Amniotic epithelial cell (primary cell): ENCODE results near the gene KRTCAP2.
"Not testable (repeated sequence)": the region's sequence is repeated elsewhere in the genome, so short reads cannot be mapped to it uniquely, and the experiment has no call there.

Experiments
- DNase-seq: peaks from one replicate; pipeline ENCODE4 v3.0.0-alpha.2; 2010; ENCODE audit warnings: low read depth

Gene KRTCAP2

DNA sequence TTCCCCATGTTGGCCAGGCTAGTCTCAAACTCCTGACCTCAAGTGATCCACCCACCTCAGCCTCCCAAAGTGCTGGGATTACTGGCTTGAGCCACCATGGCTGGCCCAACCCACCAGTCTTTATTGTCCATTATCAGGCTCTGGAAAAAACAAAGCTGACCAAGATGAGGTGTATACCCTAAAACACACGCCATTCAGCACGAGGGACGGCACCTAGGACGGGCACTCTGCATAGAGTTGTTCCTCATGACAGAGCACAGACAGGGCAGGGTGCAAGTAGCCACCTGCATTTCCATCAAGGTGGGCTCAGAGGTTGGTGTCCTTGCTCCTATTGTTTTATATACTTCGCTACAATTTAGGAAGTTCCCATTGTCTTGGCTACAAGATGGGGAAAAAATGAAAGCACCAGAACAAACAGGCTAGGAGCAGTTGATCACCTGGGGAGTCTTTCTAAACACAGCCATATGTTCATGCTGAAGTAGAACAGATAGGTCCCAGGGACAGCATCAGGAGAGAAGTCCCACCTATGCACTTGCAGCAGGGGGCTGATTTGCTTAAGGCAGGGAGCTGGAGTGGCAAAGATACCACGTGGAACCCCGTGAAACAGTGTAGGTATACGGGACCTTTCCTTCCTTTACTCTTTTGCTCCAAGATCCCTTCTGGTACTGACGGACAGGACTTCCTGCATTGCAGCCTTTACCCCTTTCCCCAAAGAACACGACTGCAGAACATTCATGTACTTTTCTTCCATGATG is 4.5 kb downstream of the KRTCAP2 start:
- DNase-seq: no peak

DNA sequence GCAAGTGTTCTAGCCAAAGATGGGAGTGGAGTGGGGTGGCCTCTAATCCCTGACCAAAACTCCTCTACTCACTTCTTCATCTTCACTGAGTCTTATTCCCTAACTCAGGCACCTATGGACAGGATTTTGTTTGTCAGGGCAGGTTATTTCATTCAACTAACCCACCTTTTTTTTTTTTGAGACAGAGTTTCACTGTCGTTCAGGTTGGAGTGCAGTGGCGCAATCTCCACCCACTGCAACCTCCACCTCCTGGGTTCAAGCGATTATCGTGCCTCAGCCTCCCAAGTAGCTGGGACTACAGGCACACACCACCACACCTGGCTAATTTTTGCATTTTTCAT is 5.0 kb downstream of the KRTCAP2 start:
- not testable (repeated sequence) for DNase-seq

DNA sequence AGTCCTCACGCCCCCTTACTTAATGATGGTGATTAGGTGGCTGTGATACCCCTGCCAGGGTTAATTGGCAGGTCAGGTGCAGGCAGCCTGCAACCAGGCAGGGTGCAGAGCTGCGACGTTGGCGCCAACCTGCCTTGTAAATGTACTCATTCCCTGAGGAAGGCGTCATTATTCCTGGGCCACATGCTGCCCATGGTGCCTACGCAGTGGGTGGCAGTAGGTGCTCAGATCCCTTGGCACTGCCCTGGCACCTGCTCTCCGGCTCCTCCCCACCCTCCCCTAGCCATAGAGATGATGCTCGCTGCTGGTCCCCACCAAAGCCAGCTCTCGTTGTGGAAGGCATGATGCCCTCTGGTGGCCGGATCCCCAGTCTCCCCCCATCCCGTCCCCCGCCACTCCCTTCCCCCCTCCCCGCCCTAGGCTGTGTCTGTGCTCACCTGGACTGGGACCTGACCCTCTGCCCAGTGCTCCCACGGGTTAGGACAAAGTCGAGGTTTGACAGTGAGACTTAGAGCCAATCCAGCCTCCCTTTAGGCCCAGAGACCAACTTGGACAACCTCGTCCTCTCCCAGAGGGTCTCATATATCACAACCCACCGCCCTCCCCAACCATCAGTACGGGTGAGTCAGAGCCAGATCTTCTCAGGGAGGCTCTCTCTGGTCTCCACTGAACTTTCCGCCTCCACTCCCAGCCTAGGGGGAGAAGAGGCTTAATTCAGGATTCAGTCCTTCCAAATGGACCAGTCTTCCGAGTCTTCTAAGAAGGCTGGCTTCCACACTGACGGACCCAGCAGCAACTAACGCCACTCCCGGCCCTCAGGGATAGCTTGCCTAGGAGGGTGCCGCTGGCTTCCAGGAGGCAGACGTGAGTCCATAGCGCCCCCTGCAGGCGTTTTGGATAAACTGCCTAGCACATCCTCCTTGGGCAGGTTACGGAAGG is 5.7 kb downstream of the KRTCAP2 start:
- DNase-seq: peak; percentile 63

DNA sequence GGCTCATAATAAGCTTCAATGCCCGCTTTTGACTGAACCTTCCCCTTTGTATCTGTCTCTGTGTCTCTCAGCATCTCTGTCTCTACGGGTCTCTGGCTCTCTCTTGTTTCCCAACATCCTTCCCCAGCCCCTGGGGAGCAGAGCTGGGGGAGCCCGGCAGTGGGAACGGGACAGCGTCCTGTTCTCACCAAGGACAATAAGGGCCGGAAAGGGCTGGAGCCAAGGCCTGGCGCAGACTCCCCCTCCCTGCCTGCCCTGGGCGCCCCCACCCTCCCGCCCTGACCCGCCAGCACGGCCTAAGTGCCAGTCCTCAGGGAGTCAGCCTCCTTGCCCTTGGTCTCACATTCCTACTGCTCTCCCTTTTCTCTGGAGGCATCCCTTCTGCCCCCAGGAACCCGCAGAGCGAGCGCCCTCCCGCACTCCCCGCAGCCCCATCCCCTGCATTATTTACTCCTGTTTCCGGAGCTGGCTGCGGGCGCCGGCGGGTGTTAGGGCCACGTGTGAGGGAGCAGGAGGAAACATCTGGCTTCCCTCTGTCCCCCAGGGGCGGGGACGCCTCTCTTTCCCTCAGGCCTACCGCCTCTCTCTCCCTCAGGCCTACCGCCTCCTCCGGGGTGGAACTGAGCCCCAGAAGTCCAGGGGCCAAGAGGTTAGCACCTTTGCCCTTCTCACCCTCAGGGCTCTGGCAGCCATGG is 6.5 kb downstream of the KRTCAP2 start:
- DNase-seq: no peak

DNA sequence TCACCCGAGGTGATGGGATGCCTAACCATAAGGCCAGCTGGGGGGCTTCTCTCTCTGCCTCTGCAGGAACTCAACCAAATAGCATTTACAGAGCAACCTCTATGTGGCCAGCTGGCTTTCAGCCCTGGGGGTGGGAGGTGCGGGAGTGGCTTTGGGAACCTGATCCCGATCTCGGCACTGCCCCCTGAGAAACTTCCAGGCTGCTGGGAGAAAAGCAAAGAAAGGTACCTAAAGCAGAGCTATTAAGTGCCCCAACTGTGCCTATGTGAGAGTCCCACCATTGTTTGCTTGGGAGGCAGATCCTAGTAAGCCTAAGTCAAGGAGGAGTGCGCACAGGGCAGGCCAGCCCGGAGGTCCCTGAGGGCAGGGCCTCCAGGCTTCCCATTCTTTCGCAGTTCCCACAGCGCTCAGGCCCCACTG is 7.0 kb downstream of the KRTCAP2 start:
- DNase-seq: no peak

DNA sequence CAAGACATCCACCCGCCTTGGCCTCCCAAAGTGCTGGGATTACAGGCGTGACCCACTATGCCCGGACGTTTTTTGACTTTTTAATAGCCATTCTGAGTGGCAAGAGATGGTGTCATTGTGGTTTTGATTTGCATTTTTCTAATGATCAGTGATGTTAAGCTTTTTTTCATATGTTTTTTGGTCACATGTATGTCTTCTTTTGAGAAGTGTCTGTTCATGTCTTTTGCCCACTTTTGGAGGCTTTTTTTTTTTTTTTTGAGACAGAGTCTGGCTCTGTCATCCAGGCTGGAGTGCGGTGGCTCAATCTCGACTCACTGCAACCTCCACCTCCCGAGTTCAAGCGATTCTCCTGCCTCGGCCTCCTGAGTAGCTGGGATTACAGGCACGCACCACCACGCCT is 8.5 kb downstream of the KRTCAP2 start:
- not testable (repeated sequence) for DNase-seq

DNA sequence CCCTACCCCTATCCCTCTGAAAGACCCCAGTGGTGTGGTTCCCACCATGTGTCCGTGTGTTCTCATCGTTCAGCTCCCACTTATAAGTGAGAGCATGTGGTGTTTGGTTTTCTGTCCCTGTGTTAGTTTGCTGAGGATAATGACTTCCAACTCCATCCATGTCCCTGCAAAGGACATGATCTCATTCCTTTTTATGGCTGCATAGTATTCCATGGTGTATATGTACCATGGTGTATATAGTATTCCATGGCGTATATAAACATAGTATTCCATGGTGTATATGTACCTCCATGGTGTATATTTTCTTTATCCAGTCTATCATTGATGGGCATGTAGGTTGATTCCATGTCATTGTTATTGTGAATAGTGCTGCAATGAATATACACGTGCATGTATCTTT is 9.3 kb downstream of the KRTCAP2 start:
- DNase-seq: not testable (repeated sequence)

DNA sequence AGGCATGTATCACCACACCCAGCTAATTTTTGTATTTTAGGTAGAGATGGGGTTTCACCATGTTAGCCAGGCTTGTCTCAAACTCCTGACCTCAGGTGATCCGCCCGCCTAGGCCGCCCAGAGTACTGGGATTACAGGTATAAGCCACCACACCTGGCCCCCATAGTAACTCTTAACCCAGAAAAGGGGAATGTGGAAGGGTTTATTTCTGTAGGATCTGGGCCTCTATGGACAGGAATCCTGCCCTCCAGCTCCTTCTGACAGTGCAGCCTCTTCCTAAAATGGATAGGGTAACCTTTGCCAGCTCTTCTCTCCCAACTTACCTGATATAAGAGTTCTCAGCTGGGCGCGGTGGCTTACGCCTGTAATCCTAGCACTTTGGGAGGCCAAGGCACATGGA is 10.5 kb downstream of the KRTCAP2 start:
- not testable (repeated sequence) for DNase-seq

DNA sequence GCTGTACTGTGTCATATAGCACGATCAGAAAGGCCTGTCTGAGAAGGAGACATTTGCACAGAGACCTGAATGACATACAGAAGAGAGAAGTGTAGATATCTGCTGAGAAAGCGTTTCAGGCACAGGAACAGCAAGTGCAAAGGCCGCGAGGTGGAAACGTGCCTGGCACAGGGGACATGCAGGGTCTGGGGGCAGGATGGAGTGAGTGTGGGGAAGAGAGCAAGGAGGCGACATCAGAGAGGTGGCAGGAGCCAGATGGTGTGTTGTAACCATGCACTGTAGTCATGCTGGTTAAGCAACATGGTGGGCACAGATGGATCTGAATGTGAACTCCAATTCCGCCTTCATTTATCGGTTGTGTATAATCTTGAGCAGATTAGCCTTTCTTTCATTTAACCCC is 13.0 kb downstream of the KRTCAP2 start:
- no peak for DNase-seq

DNA sequence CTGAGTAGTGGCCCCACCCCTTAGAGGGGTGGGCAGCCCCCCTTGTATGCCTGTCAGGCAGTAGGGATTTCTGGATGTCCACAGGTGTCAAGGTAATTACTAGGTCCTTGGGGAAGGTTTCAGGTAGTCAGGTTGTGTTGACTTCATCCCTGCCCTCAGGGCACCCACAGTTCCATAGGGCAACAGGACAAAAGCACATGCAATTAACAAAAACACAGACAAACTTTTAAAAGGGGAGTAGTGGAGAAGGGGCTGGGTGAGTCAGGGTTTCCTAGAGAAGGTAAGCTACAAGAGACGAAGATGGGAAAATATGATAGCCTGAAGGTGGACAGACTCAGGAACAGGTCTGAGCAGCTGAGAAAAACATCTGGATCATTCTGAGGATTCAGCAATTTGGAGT is 14.1 kb downstream of the KRTCAP2 start:
- no peak for DNase-seq

DNA sequence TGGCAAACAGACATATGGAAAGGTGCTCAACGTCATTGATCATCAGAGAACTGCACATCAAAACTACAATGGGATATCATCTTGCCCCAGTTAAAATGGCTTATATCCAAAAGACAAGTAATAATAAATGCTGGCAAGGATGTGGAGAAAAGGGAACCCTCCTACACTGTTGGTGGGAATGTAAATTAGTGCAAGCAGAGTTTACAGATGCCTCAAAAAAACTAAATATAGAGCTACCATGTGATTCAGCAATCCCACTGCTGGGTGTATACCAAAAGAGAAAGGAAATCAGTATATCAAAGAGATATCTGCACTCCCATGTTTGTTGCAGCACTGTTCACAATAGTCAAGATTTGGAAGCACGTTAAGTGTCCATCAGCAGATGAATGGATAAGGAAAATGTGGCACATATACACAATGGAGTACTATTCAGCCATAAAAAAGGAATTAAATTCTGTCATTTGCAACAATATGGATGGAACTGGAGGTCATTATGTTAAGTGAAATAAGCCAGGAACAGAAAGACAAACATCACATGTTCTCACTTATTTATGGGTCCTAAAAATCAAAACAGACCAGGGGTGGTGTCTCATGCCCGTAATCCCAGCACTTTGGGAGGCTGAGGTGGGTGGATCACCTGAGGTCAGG is 17.0 kb downstream of the KRTCAP2 start:
- not testable (repeated sequence) for DNase-seq

DNA sequence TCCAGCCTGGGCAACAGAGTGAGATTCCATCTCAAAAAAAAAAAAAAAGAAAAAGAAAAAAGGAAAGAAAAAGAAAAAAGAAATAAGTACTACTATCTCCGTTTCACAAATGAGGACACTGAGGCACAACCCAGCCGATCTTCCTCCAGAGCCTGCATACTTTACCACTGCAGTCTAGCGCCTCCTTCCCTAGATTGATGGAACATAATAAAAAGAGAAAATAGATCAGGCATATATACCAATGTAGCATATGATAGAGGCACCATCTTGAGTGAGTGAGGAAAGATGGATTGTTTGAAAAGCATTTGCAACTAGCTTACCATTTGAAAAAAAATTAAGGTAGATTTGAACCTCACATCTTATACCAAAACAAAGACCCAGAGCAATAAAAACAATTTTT is 27.6 kb downstream of the KRTCAP2 start:
- no peak for DNase-seq

DNA sequence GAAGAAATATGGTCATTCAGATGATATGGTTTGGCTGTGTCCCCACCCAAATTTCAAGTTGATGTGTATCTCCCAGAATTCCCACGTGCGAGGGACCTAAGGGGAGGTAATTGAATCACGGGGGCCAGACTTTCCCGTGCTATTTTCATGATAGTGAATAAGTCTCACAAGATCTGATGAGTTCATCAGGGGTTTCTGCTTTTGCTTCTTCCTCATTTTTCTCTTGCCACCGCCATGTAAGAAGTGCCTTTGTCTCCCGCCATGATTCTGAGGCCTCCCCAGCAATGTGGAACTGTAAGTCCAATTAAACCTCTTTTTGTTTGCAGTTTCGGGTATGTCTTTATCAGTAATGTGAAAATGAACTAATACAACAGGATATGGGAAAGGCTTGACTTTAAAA is 31.4 kb downstream of the KRTCAP2 start:
- no peak for DNase-seq

DNA sequence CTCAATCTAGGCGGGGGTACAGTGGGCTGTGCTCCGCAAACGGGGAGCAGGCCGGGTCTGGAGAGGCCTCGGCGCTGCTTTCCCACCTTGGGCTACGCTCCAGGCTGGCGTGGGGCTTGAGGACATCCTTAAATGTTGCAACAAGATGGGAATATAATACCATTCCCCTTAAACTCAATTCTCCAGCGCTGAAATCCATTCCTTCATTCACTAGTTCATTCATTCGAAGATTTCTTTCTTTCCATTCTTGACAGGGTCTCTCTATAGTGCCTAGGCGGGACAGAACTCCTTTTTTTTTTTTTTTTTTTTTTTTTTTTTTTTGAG is 32.5 kb downstream of the KRTCAP2 start:
- DNase-seq: no peak

DNA sequence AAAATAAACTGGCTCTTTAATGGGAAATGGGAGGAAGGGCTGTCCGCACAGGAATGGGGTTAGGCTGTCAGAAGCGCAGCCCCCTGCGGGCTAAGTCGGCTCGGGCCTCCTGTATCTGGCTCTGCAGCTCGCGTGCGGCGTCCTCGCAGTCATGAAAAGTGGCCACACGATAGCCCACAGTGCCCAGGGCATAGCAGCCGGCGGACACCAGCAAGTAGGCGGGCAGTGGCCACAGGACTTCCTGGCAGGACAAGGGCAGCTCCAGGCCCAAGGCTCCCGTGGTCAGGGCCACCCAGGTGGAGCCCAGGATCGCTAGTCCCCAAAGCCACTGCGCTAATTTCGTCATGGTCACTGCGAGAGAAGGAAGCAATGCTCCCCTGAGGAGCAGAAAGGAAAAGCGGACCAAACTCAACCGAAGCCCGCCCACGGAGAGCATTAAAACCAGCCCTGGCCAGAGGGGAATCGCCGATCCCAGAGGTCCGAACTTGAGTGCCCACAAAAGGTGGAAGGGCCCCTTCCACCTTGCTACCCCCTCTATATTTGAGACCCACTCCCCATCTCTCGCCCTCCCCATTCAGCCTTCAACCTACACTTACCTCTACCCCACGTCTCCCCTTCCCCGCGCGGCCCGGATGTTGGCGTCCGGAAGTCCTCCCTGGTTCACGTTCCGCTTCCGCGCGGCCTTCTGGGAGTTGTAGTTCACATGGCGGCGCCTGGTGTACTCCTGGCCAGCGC is 33.0 kb downstream of the KRTCAP2 start, which contains the start of gene DPM3:
TSS of gene DPM3 (minus strand) at position 637 of the 735 bp plus-strand sequence. CDS start at position 346, 291 bp downstream.
- peak; percentile 72 for DNase-seq

DNA sequence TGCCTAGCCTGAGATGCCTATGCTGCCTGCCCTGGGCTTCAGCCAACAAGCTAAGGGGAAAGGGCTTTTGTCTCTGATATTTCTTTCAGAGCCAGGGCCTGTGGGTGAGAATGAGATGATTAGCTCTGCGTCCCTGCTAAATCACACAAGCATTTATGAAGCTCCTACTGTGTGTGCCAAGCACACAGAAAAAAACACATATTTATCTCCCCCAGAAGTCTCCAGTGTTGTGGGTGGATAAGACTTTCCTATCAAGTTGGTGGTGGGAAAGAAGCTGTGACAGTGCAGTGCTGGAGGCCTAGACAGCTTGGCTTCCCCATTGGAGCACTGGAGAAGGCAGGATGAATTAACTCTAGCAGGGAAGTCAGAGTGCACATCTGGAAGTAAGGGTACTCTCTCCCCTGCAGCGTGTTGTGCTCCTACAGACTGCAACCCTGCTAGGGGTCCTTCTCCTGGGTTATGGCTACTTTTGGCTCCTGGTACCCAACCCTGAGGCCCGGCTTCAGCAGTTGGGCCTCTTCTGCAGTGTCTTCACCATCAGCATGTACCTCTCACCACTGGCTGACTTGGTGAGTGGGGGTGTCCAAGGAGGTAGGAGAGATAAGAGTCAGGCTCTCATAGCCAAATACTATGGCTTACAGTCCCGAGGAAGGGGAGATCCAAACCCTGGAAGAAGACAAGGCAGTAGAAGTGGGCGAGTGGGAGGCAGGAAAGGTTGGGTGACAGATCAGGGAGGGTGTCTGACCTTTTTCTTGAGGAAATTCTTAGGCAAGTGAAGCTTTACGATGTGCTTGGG is 35.8 kb downstream of the KRTCAP2 start:
- no peak for DNase-seq

DNA sequence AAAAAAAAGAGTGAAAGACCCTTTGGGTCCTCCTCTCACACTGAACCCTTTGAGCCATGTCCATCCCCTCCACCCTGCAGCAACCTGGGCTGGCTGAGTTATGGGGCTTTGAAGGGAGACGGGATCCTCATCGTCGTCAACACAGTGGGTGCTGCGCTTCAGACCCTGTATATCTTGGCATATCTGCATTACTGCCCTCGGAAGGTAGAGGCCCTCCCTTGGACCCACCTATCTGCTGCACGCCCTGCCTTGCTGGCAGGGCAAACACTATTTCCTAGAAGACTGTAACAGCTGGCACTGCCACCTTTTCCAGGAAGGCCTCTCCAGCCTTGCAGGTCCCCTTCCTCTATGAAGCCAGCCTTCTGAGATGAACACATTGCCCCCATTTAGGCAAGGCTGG is 36.4 kb downstream of the KRTCAP2 start:
- DNase-seq: no peak

DNA sequence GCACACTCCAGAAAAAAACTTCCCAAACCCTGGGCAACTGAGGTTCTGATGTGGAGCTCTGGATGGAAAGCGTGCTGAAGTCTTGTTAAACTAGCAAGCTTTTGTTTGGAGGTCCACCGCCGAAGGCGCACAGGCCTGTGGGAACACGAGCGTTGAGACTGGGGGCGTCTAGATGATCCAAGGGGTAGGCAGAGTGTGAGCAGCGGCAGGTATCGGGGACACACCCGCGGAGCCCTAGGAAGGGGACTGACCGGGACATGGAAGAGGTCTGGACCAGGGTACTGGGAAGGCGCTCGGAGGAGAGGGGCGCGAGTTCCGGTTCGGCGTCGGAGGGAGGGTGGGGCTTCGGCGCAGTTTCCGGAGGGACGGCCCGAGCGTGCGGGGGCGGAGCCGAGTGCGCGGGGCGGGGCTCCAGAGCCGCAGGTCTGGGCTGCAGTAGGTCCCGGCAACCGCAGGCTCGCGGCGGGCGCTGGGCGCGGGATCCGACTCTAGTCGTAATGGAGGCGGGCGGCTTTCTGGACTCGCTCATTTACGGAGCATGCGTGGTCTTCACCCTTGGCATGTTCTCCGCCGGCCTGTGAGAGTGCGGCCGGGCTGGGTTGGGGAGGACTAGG is 37.6 kb downstream of the KRTCAP2 start, which contains the start of gene SLC50A1:
TSS of gene SLC50A1 (plus strand) at position 438 of the 614 bp plus-strand sequence. CDS start at position 498, 60 bp downstream.
- DNase-seq: peak; percentile 91

DNA sequence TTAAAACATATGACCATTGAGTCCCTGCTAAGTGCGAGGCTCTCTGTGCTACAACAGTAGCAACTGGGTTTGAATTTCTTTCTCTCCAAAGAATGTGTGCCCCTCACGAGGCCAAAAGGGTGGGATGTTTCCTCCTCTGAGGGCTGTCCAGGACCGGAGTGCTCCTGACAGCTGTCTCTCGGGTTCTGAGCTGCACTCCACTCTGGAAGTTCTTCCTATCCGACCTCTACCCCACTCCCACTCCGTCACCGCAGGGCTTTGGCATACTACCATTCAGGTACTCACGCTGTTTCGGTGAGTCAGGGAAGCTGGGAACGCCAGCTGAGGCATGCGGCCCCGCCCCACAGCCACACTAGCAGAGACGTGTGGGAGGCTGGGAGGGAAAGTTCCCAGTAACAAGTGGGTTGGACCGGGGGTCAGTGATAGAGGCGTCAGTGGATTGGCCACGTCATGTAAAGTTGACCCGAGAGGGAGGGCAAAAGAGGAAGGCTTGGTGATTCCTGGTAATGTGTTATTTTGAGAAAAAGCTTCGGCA is 38.2 kb downstream of the KRTCAP2 start:
- peak; percentile 99 for DNase-seq

DNA sequence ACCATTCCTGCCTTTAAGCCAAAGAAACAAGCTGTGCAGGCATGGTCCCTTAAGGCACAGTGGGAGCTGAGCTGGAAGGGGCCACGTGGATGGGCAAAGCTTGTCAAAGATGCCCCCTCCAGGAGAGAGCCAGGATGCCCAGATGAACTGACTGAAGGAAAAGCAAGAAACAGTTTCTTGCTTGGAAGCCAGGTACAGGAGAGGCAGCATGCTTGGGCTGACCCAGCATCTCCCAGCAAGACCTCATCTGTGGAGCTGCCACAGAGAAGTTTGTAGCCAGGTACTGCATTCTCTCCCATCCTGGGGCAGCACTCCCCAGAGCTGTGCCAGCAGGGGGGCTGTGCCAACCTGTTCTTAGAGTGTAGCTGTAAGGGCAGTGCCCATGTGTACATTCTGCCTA is 38.8 kb downstream of the KRTCAP2 start:
- no peak for DNase-seq
